ENCODE data around the gene CIAO2A. TPM values are rescaled to one million over a fixed set of nuclear protein-coding genes. Genes with fewer than 3 reads are reported as not detected.

CIAO2A gene
- total RNA-seq, 1 donor from 2014 or later: 51.4 TPM

DNA sequence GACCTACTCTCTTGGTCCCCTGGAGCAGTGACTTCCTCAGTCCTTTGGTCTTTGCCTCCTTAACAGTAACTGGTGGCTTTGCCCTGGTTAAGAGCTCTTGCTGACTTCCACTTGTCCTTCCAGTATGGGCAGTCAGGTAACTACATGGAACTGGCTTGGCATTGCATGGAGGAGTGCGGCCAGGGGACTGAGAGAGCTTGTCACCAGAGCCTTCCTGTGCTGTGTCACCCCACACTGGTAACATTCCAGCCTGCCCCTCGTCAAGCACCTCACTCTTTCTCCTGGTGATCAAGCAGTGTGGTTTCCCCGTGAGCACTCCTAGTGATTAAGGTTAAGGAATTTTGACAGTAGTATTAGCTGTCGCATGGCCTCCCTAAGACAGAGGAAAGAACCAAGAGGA, 38.6 kb upstream of the CIAO2A start:
- H3K27me3 Mint-ChIP-seq (ENCODE audit: unreplicated experiment): peaks cover 6% of the 10 kb centered on the region
- H3K9me3 Mint-ChIP-seq (ENCODE audit: unreplicated experiment): no peaks in the 10 kb centered on the region
- H3K4me3 Mint-ChIP-seq (ENCODE audit: unreplicated experiment): no peak overlapping the region
- no peak overlapping the region for H3K27ac Mint-ChIP-seq (ENCODE audit: unreplicated experiment)
- H3K36me3 Mint-ChIP-seq (ENCODE audit: low read depth, unreplicated experiment): peaks cover 59% of the 10 kb centered on the region
- TF ChIP-seq CTCF (IDR thresholded peaks at IDR 0.05; ENCODE audit: unreplicated experiment): no peak
- H3K4me1 Mint-ChIP-seq (ENCODE audit: unreplicated experiment): peaks cover 7% of the 10 kb centered on the region
- DNase-seq (ENCODE audit: low spot score): no peak

- Mint-ChIP-seq H3K36me3 (ENCODE audit: low read depth, unreplicated experiment) (peaks cover 52% of the 10 kb centered on the region), H3K9me3 (ENCODE audit: unreplicated experiment) (no peaks in the 10 kb centered on the region), H3K4me1 (ENCODE audit: unreplicated experiment) (peaks cover 7% of the 10 kb centered on the region), H3K4me3 (ENCODE audit: unreplicated experiment) (peak overlapping the region; percentile 52), H3K27me3 (ENCODE audit: unreplicated experiment) (peaks cover 6% of the 10 kb centered on the region), H3K27ac (ENCODE audit: unreplicated experiment) (no peak overlapping the region)
- DNase-seq (ENCODE audit: low spot score): no peak
- TF ChIP-seq CTCF (IDR thresholded peaks at IDR 0.05; ENCODE audit: unreplicated experiment): no peak
Measured at GRCh38 chr15:64131547-64131946, 37.9 kb upstream of the CIAO2A start.

DNA sequence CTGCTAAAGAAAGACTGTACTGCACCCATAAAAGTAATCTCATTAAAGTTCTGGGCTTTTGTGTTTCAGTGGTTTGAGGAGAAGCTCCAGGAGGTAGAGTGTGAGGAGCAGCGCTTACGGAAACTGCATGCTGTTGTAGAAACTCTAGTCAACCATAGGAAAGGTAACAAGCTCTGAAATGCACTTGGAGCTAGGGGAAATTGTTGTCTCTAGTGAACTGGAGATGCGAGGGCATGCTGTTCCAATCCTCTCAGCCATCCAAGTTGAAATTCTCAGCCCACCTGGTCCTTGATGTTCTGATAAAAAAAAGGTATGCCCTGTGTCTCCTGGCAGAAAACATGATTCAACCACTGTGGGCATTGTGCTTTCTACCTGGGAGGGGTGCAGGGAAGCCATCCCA, 36.5 kb upstream of the CIAO2A start:
- Mint-ChIP-seq H3K27ac (ENCODE audit: unreplicated experiment) (no peak overlapping the region), H3K27me3 (ENCODE audit: unreplicated experiment) (peaks cover 5% of the 10 kb centered on the region), H3K4me1 (ENCODE audit: unreplicated experiment) (peaks cover 7% of the 10 kb centered on the region), H3K36me3 (ENCODE audit: low read depth, unreplicated experiment) (peaks cover 56% of the 10 kb centered on the region), H3K9me3 (ENCODE audit: unreplicated experiment) (no peaks in the 10 kb centered on the region), H3K4me3 (ENCODE audit: unreplicated experiment) (peak overlapping the region; percentile 9)
- DNase-seq (ENCODE audit: low spot score): no peak
- no peak for TF ChIP-seq CTCF (IDR thresholded peaks at IDR 0.05; ENCODE audit: unreplicated experiment)

- no peak for DNase-seq (ENCODE audit: low spot score)
- Mint-ChIP-seq H3K4me1 (ENCODE audit: unreplicated experiment) (peaks cover 3% of the 10 kb centered on the region), H3K9me3 (ENCODE audit: unreplicated experiment) (no peaks in the 10 kb centered on the region), H3K27ac (ENCODE audit: unreplicated experiment) (no peak overlapping the region), H3K27me3 (ENCODE audit: unreplicated experiment) (peaks cover 4% of the 10 kb centered on the region), H3K36me3 (ENCODE audit: low read depth, unreplicated experiment) (peaks cover 47% of the 10 kb centered on the region), H3K4me3 (ENCODE audit: unreplicated experiment) (no peak overlapping the region)
- no peak for TF ChIP-seq CTCF (IDR thresholded peaks at IDR 0.05; ENCODE audit: unreplicated experiment)
Measured at GRCh38 chr15:64127521-64128270, 34.1 kb upstream of the CIAO2A start.

DNA sequence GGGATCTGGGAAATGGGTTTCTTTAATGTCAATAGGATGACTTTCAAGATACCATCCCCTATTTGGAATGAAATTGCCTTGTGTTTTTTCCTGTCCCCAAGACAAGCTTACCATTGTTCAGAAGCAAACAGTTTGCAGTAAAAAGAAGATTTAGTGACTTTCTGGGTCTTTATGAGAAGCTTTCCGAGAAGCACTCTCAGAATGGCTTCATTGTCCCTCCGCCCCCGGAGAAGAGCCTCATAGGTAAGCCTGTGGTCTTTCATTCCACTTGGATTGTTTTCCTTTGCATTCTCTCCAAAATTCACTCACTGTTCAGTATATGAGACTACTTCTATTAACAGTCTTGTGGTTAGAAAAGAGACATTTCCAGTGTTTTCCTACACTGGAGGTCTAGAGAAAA, 32.3 kb upstream of the CIAO2A start:
- peaks cover 2% of the 10 kb centered on the region for H3K27me3 Mint-ChIP-seq (ENCODE audit: unreplicated experiment)
- peaks cover 38% of the 10 kb centered on the region for H3K36me3 Mint-ChIP-seq (ENCODE audit: low read depth, unreplicated experiment)
- no peak for TF ChIP-seq CTCF (IDR thresholded peaks at IDR 0.05; ENCODE audit: unreplicated experiment)
- peak overlapping the region; percentile 68 for H3K4me3 Mint-ChIP-seq (ENCODE audit: unreplicated experiment)
- DNase-seq (ENCODE audit: low spot score): no peak
- no peaks in the 10 kb centered on the region for H3K4me1 Mint-ChIP-seq (ENCODE audit: unreplicated experiment)
- no peaks in the 10 kb centered on the region for H3K9me3 Mint-ChIP-seq (ENCODE audit: unreplicated experiment)
- H3K27ac Mint-ChIP-seq (ENCODE audit: unreplicated experiment): no peak overlapping the region
